ENCODE results near the gene LIN7B.

The LIN7B gene

DNA sequence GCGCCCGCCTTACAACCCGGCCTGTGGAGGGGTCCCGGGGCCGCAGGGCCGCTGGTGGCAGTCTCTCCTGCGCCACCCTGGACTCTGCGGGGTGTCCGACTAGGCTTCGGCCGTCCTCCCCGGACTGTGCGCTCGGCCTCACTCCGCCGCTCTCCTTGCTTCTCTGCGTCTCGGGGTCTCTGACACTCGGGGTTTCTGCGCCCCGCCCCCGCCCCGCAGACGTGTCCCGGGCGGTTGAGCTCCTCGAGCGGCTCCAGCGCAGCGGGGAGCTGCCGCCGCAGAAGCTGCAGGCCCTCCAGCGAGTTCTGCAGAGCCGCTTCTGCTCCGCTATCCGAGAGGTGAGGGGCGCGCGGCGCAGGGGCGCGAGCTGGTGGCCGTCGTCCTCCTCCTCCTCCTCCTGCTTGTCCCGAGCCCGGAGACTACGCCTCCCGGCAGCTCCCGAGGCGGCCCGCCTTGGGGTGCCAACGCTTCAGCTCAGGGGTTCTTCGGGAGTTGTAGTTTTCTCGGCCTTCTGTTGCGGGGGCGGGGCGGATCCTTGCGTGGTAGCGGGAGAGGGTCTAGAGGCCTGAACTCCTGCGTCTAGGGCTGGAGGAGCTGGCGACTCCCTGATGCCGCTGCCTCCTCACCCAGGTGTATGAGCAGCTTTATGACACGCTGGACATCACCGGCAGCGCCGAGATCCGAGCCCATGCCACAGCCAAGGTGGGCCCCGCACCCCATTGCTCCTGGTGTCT is 627 bp downstream of the LIN7B start:
- H3K9me3 ChIP-seq = no peaks in the 10 kb centered on the region
- no peaks in the 10 kb centered on the region for H3K36me3 ChIP-seq
- peak; percentile 65 to 86 for DNase-seq
- TF ChIP-seq, protein P1, sequence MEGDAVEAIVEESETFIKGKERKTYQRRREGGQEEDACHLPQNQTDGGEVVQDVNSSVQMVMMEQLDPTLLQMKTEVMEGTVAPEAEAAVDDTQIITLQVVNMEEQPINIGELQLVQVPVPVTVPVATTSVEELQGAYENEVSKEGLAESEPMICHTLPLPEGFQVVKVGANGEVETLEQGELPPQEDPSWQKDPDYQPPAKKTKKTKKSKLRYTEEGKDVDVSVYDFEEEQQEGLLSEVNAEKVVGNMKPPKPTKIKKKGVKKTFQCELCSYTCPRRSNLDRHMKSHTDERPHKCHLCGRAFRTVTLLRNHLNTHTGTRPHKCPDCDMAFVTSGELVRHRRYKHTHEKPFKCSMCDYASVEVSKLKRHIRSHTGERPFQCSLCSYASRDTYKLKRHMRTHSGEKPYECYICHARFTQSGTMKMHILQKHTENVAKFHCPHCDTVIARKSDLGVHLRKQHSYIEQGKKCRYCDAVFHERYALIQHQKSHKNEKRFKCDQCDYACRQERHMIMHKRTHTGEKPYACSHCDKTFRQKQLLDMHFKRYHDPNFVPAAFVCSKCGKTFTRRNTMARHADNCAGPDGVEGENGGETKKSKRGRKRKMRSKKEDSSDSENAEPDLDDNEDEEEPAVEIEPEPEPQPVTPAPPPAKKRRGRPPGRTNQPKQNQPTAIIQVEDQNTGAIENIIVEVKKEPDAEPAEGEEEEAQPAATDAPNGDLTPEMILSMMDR (IDR thresholded peaks at IDR 0.05) = no peak
- H3K27me3 ChIP-seq = no peaks in the 10 kb centered on the region
- peaks cover 5 to 48% (median 36%) of the 10 kb centered on the region in 4 donors for H3K4me1 ChIP-seq
- intact Hi-C loops (cut with DNase I; ENCODE audit: low total_unique reads) = loop anchor here (5.0 kb wide), 2 partner anchors 38 to 242 kb away; partner anchors contain the start of gene PPP1R15A
- H3K27ac ChIP-seq = peak overlapping the region; percentile 88 to 90
- peak overlapping the region; percentile 87 to 89 for H3K4me3 ChIP-seq

DNA sequence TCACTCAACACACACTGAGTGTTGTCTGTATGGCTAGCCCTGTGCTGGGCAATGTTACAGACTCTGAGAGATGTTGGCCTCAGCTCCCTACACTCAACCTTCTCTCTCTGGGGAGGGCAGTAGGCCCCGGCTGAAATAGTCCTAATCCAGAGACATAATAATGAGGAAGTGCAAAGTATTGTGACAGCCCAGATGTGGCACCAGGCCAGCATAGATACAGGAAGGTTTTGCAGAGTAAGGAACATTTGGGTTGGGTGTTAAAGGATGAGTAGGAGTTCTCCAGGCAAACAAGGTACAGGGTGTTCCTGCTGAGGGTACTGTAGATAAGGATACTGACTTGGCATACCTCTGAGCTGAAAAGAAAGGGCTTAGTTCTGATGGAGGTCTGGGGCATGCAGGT is 2.4 kb downstream of the LIN7B start:
- DNase-seq = peak in 1 of 2 donors; percentile 72
- H3K36me3 ChIP-seq = no peaks in the 10 kb centered on the region
- no peak overlapping the region for H3K27ac ChIP-seq
- TF ChIP-seq, protein P1 (IDR thresholded peaks at IDR 0.05) = no peak
- no peak overlapping the region for H3K4me3 ChIP-seq
- H3K4me1 ChIP-seq = peaks cover 7 to 46% (median 30%) of the 10 kb centered on the region in 4 donors
- H3K27me3 ChIP-seq = peaks cover 0 to 3% of the 10 kb centered on the region in 2 donors
- intact Hi-C loops (cut with DNase I; ENCODE audit: low total_unique reads) = loop anchor here (5.0 kb wide), 2 partner anchors 36 to 244 kb away; partner anchors contain the start of gene PPP1R15A
- H3K9me3 ChIP-seq = no peaks in the 10 kb centered on the region

DNA sequence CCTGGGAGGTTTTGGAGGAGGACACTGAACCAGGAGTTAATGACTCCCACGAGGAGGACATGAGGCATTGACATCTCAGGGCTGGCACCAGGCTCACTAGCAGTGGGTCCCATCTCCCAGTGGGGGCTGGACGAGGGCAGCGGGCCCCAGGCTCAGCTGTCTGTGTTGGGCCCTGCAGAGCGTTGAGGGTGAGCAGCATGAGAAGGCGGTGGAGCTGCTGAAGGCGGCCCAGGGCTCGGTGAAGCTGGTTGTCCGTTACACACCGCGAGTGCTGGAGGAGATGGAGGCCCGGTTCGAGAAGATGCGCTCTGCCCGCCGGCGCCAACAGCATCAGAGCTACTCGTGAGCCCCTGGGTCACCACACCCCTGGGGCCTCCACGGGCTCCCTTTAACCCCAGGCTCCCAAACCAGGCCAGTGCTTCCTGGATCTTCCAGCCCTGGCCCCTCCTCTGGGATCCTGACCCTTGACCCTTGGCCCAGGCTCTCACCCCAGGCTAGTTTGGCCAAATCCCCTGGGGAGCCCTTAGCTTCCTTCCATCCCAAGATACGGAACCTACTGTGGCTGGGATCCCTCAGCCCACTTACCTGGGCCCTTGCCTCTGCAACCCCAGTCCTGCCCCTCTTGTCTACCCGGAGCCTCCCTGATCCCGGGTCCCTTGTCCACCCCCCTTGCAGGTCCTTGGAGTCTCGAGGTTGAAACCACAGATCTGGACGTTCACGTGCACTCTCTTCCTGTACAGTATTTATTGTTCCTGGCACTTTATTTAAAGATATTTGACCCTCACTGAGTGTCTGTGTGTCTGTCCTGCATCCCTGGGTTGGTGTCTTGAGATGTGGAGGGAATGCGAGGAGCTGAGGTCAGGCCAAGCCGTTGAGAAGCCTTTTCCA is 3.8 kb downstream of the LIN7B start:
- peaks cover 7 to 46% (median 29%) of the 10 kb centered on the region in 4 donors for H3K4me1 ChIP-seq
- intact Hi-C loops (cut with DNase I; ENCODE audit: low total_unique reads) = loop anchor here (5.0 kb wide), 2 partner anchors 34 to 246 kb away; partner anchors contain the start of gene PPP1R15A

DNA sequence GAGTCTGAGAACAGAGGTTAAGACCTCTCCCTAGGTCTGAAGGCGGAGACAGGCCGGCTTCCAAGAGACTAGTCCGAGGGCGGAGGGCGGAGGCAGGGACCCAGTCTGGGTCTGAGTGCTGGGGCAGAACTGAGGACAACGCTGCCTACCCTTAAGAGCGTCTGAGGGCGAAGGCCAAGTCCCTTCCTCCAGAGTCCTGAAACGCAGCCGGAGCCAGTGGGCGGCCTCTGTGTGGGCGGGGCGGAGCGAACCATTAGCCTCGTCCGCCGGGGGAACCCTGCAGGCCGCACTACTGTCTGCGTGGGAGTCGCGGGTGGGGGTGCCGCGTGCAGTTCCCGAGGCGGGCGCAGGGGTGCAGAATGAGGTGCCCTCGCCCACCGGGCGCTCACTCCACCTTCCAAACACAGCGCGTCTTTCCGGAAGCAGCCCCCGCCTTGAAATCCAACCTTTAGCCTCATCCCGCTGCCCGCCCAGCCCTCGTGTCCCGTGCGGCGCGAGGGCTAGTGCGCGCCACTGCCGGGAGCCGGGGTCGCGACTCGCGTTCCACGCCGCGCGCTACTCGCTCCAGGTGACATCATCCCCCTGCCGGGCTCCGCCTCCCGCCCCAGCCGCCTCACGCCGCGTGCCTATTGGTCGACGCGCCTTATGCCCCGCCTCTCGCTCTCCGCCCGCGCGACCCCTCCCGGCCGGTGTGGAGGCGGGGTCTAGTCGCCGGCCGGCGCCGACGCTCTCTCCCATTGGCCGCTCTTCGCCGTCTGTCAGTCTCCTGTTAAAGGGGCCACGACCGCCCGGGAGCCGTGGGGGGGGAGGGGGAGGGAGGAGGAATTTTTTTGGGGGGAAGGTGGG is 4.6 kb downstream of the LIN7B start, which contains the start of gene C19orf73:
TSS of gene C19orf73 (minus strand) at position 579 of the 846 bp plus-strand sequence. CDS start at position 458, 121 bp downstream.
- TF ChIP-seq, protein P1 (IDR thresholded peaks at IDR 0.05) = peak in 1 of 2 experiments; percentile 22
- Histone ChIP-seq H3K27me3 (peaks cover 0 to 3% of the 10 kb centered on the region in 2 donors), H3K4me3 (peak within 1 kb of the TSS; percentile 57 to 85), H3K9me3 (no peaks in the 10 kb centered on the region), H3K36me3 (no peaks in the 10 kb centered on the region), H3K4me1 (peaks cover 7 to 40% (median 28%) of the 10 kb centered on the region in 4 donors), H3K27ac (peak within 1 kb of the TSS; percentile 85 to 92)
- peak; percentile 91 to 97 for DNase-seq
- intact Hi-C loops (cut with DNase I; ENCODE audit: low total_unique reads) = loop anchor here (5.0 kb wide), 2 partner anchors 34 to 246 kb away; partner anchors contain the start of gene PPP1R15A

More for the DNA sequence above, 3.8 kb downstream of the LIN7B start:
- Histone ChIP-seq H3K36me3 (no peaks in the 10 kb centered on the region), H3K4me3 (peak overlapping the region; percentile 57 to 85), H3K27ac (peak overlapping the region; percentile 85 to 92), H3K27me3 (peaks cover 0 to 3% of the 10 kb centered on the region in 2 donors), H3K9me3 (no peaks in the 10 kb centered on the region)
- no peak for DNase-seq
- TF ChIP-seq, protein P1 (IDR thresholded peaks at IDR 0.05) = no peak
